Liver (tissue), 9 donors: ENCODE results near the gene RANGAP1. TPM values are rescaled to one million over a fixed set of nuclear protein-coding genes. Genes with fewer than 3 reads are reported as not detected.
A peak's percentile ranks its signal among the peaks of the same experiment; 100 is the strongest.

Experiments used
- DNase-seq: peaks from one replicate; pipeline ENCODE4 v3.0.0-alpha.2; 2017; ENCODE audit warnings: low spot score
- H3K27ac ChIP-seq, 2 donors: one replicate each; pipeline ENCODE4 v1.7.0; 2013; ENCODE audit warnings: inconsistent platforms in 2 of 2, low read length in 2 of 2, control low read depth in 1 of 2, low read depth in 1 of 2, mild to moderate bottlenecking in 1 of 2
- H3K27me3 ChIP-seq, 4 donors: one replicate each; pipeline versions ENCODE4 v1.6.1 to v1.7.0; 2013; ENCODE audit warnings: low read length in 3 of 4, inconsistent platforms in 1 of 4, mild to moderate bottlenecking in 1 of 4, moderate library complexity in 1 of 4; ENCODE audit not compliant: control insufficient read depth in 4 of 4, insufficient read depth in 4 of 4
- H3K36me3 ChIP-seq, 4 donors: one replicate each; pipeline versions ENCODE4 v1.6.1 to v1.7.0; 2013; ENCODE audit warnings: low read length in 3 of 4, mild to moderate bottlenecking in 3 of 4, low read depth in 1 of 4, moderate library complexity in 1 of 4; ENCODE audit not compliant: control insufficient read depth in 4 of 4, insufficient read depth in 3 of 4
- H3K4me1 ChIP-seq, 4 donors: one replicate each; pipeline versions ENCODE4 v1.6.1 to v1.7.0; 2013; ENCODE audit warnings: low read length in 3 of 4, mild to moderate bottlenecking in 3 of 4, moderate library complexity in 1 of 4; ENCODE audit not compliant: control insufficient read depth in 4 of 4, insufficient read depth in 4 of 4
- H3K4me3 ChIP-seq, 3 donors: one replicate each; pipeline versions ENCODE4 v1.6.1 to v1.7.0; 2013; ENCODE audit warnings: low read length in 3 of 3, control low read depth in 1 of 3, low read depth in 1 of 3, mild to moderate bottlenecking in 1 of 3
- H3K9ac ChIP-seq, 2 donors: one replicate each; pipeline ENCODE4 v1.7.0; 2013; ENCODE audit warnings: low read length in 2 of 2, mild to moderate bottlenecking in 2 of 2, moderate library complexity in 2 of 2, control low read depth in 1 of 2, low read depth in 1 of 2
- H3K9me3 ChIP-seq, 4 donors: one replicate each; pipeline versions ENCODE4 v1.6.1 to v1.7.0; 2013; ENCODE audit warnings: low read length in 3 of 4; ENCODE audit not compliant: control insufficient read depth in 4 of 4
- EGR1 ChIP-seq, 2 donors: IDR thresholded peaks; 2 replicates each; pipeline ENCODE4 v1.6.1; 2016 to 2018; ENCODE audit warnings: antibody characterized with exemption in 2 of 2, low read depth in 2 of 2
- FOXA1 ChIP-seq: IDR thresholded peaks from 2 replicates; pipeline ENCODE4 v1.6.1; 2016; ENCODE audit warnings: antibody characterized with exemption
- FOXA2 ChIP-seq: IDR thresholded peaks from 2 replicates; pipeline ENCODE4 v1.6.1; 2016; ENCODE audit warnings: antibody characterized with exemption
- GABPA ChIP-seq, 2 donors: IDR thresholded peaks in 1 of 2; conservative IDR thresholded peaks in 1 of 2; 2 replicates each; pipeline ENCODE4 v1.6.1; 2016; ENCODE audit warnings: antibody characterized with exemption in 2 of 2, mild to moderate bottlenecking in 1 of 2, moderate library complexity in 1 of 2
- HNF4A ChIP-seq, 2 donors: conservative IDR thresholded peaks; 2 replicates each; pipeline ENCODE4 v1.6.1; 2016; ENCODE audit warnings: antibody characterized with exemption in 2 of 2, mild to moderate bottlenecking in 2 of 2
- HNF4G ChIP-seq: IDR thresholded peaks from 2 replicates; pipeline ENCODE4 v1.6.1; 2016; ENCODE audit warnings: antibody characterized with exemption
- JUND ChIP-seq, 2 donors: IDR thresholded peaks; 2 replicates each; pipeline ENCODE4 v1.6.1; 2016; ENCODE audit warnings: antibody characterized with exemption in 2 of 2
- RAD21 ChIP-seq, 2 donors: IDR thresholded peaks; 2 replicates each; pipeline ENCODE4 v1.6.1; 2016; ENCODE audit warnings: antibody characterized with exemption in 2 of 2, mild to moderate bottlenecking in 2 of 2
- RXRA ChIP-seq, 2 donors: IDR thresholded peaks; 2 replicates each; pipeline ENCODE4 v1.6.1; 2017 to 2018; ENCODE audit warnings: antibody characterized with exemption in 2 of 2, mild to moderate bottlenecking in 1 of 2
- SP1 ChIP-seq: IDR thresholded peaks from 2 replicates; pipeline ENCODE4 v1.6.1; 2018; ENCODE audit warnings: antibody characterized with exemption, mild to moderate bottlenecking
- TAF1 ChIP-seq: conservative IDR thresholded peaks from 2 replicates; pipeline ENCODE4 v1.6.1; 2016; ENCODE audit warnings: antibody characterized with exemption, mild to moderate bottlenecking
- YY1 ChIP-seq: IDR thresholded peaks from 2 replicates; pipeline ENCODE4 v1.6.1; 2016; ENCODE audit warnings: antibody characterized with exemption, mild to moderate bottlenecking
- WGBS: extraction: QIAGEN DNeasy Blood & Tissue Kit; methylation state at CpG from one replicate; pipeline ENCODE4 v1.1.7; 2013; 5-methylcytosine and 5-hydroxymethylcytosine counted together
- polyA plus RNA-seq, 2 donors: library from polyadenylated mRNA; stranded (reverse) in 1 of 2; unstranded in 1 of 2; fragments of 200-250 nt in 1 of 2; fragments of >200 nt in 1 of 2; fragmentation: Nextera tagmentation in 1 of 2; extraction: Ambion mirVana in 1 of 2; gene quantifications; one replicate each; pipeline versions ENCODE4 v1.2.1 to v1.2.3, GENCODE V29; 2013 to 2015
- total RNA-seq, 2 donors: library from RNA; depleted of rRNA; stranded (reverse); fragments of >200 nt; gene quantifications; one replicate each; pipeline ENCODE4 v1.2.3, GENCODE V29; 2014
- TF ChIP-seq, protein P1 (sequence below): IDR thresholded peaks from 2 replicates; pipeline ENCODE4 v1.6.1; 2016; ENCODE audit warnings: antibody characterized with exemption
- TF ChIP-seq, protein P2 (sequence below): IDR thresholded peaks from 2 replicates; pipeline ENCODE4 v1.6.1; 2016; ENCODE audit warnings: antibody characterized with exemption
- TF ChIP-seq, protein P3 (sequence below): IDR thresholded peaks from 2 replicates; pipeline ENCODE4 v1.6.1; 2016; ENCODE audit warnings: antibody characterized with exemption
- TF ChIP-seq, protein P4 (sequence below): fragments of 150-350 bp; IDR thresholded peaks from 2 replicates; pipeline ENCODE4 v1.5.1; 2017; ENCODE audit warnings: improper control_type of control experiment, low read depth, low read length; ENCODE audit not compliant: missing input control
- TF ChIP-seq, protein P5 (sequence below): IDR thresholded peaks from 2 replicates; pipeline ENCODE4 v1.6.1; 2016; ENCODE audit warnings: antibody characterized with exemption, mild to moderate bottlenecking
- donor health status: healthy.
- donor health status: healthy.
- donor health status: healthy.
- donor health status: healthy.
- donor health status: healthy.

RANGAP1 gene
- total and polyA plus RNA-seq, 4 donors: 12.0 to 40.3 (median 33.3) TPM

DNA sequence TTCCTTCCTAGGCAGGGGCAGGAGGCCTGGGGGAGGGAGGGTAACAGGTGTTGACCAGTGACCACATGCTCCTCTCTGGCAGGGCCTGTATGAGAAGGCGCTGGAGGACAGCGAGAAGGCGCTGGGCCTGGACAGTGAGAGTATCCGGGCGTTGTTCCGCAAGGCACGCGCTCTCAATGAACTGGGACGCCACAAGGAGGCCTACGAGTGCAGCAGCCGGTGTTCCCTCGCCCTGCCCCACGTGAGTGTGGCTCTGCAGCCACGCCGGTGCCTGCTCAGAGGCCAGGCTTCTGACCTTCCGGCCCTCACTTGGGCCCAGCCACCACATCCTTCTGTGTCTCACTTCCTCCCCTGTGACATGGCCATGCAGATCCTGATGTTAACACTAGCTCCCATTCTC, 41.1 kb upstream of the RANGAP1 start:
- Histone ChIP-seq H3K4me3 (no peak overlapping the region), H3K27me3 (no peaks in the 10 kb centered on the region), H3K27ac (no peak overlapping the region), H3K9ac (no peak overlapping the region), H3K4me1 (no peaks in the 10 kb centered on the region), H3K9me3 (no peaks in the 10 kb centered on the region), H3K36me3 (peaks cover 9 to 71% (median 36%) of the 10 kb centered on the region in 4 donors)
- DNase-seq: no peak
- 70% methylated on average over 16 of the region's 16 CpGs for WGBS
- TF ChIP-seq YY1 (no peak), HNF4G (no peak), RAD21 (IDR thresholded peaks at IDR 0.05) (peak in 1 of 2 donors; percentile 49), GABPA (IDR thresholded peaks at IDR 0.05 in 1 of 2, conservative IDR thresholded peaks at IDR 0.05 in 1 of 2) (no peak), RXRA (IDR thresholded peaks at IDR 0.05) (peak in 1 of 2 donors; percentile 49)
- TF ChIP-seq, protein P1, sequence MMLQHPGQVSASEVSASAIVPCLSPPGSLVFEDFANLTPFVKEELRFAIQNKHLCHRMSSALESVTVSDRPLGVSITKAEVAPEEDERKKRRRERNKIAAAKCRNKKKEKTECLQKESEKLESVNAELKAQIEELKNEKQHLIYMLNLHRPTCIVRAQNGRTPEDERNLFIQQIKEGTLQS: no peak
- TF ChIP-seq, protein P2, sequence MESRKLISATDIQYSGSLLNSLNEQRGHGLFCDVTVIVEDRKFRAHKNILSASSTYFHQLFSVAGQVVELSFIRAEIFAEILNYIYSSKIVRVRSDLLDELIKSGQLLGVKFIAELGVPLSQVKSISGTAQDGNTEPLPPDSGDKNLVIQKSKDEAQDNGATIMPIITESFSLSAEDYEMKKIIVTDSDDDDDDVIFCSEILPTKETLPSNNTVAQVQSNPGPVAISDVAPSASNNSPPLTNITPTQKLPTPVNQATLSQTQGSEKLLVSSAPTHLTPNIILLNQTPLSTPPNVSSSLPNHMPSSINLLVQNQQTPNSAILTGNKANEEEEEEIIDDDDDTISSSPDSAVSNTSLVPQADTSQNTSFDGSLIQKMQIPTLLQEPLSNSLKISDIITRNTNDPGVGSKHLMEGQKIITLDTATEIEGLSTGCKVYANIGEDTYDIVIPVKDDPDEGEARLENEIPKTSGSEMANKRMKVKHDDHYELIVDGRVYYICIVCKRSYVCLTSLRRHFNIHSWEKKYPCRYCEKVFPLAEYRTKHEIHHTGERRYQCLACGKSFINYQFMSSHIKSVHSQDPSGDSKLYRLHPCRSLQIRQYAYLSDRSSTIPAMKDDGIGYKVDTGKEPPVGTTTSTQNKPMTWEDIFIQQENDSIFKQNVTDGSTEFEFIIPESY: no peak
- TF ChIP-seq, protein P3, sequence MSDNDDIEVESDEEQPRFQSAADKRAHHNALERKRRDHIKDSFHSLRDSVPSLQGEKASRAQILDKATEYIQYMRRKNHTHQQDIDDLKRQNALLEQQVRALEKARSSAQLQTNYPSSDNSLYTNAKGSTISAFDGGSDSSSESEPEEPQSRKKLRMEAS: peak; percentile 77
- TF ChIP-seq, protein P4, sequence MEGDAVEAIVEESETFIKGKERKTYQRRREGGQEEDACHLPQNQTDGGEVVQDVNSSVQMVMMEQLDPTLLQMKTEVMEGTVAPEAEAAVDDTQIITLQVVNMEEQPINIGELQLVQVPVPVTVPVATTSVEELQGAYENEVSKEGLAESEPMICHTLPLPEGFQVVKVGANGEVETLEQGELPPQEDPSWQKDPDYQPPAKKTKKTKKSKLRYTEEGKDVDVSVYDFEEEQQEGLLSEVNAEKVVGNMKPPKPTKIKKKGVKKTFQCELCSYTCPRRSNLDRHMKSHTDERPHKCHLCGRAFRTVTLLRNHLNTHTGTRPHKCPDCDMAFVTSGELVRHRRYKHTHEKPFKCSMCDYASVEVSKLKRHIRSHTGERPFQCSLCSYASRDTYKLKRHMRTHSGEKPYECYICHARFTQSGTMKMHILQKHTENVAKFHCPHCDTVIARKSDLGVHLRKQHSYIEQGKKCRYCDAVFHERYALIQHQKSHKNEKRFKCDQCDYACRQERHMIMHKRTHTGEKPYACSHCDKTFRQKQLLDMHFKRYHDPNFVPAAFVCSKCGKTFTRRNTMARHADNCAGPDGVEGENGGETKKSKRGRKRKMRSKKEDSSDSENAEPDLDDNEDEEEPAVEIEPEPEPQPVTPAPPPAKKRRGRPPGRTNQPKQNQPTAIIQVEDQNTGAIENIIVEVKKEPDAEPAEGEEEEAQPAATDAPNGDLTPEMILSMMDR: peak; percentile 15

DNA sequence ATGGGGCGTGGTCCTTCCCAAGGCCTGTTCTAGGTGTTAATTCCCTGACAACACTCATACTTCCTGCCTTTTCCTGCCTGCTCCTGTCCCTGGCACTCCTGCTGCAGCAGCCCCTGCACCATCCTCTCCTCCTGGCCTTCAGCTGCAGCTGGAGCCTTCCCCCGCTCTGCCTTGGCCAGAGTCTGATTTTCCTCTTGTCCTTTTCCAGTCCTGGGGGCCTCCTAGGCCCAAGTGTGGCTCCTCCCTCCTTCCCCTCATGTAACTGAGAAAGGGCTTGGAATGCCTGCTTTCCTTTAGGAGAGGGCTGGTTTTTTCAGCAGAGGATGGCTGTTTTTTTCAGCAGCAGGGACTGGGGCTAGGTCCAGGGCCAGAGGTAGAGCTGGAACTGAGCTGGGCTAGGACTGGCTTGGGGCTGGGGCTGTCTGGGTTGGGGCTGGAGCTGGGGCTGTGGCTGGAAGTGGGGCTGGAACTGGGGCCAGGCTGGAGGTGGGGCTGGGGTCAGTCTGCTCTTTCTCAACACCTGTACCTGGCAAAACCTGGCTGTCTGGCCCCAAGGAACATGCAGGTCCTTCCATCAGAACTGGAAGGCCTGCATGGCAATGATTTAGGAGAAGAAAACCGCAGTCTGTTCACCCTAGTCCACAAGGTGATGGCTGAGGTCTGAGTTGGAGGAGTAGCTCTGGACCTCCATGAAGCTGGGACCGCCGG, 39.0 kb upstream of the RANGAP1 start:
- no peak for DNase-seq
- no peak overlapping the region for H3K27ac ChIP-seq
- no peaks in the 10 kb centered on the region for H3K27me3 ChIP-seq
- H3K36me3 ChIP-seq: peaks cover 4 to 69% (median 31%) of the 10 kb centered on the region in 4 donors
- 97% methylated on average over 5 of the region's 5 CpGs for WGBS
- TF ChIP-seq SP1: no peak
- no peak for TF ChIP-seq FOXA2
- TF ChIP-seq, protein P1: no peak
- TF ChIP-seq HNF4G: no peak
- TF ChIP-seq RXRA (IDR thresholded peaks at IDR 0.05): no peak
- no peak for TF ChIP-seq YY1
- no peak for TF ChIP-seq GABPA (IDR thresholded peaks at IDR 0.05 in 1 of 2, conservative IDR thresholded peaks at IDR 0.05 in 1 of 2)
- TF ChIP-seq FOXA1: no peak
- TF ChIP-seq, protein P4: no peak
- TF ChIP-seq HNF4A (conservative IDR thresholded peaks at IDR 0.05): no peak
- TF ChIP-seq RAD21 (IDR thresholded peaks at IDR 0.05): no peak
- TF ChIP-seq, protein P5, sequence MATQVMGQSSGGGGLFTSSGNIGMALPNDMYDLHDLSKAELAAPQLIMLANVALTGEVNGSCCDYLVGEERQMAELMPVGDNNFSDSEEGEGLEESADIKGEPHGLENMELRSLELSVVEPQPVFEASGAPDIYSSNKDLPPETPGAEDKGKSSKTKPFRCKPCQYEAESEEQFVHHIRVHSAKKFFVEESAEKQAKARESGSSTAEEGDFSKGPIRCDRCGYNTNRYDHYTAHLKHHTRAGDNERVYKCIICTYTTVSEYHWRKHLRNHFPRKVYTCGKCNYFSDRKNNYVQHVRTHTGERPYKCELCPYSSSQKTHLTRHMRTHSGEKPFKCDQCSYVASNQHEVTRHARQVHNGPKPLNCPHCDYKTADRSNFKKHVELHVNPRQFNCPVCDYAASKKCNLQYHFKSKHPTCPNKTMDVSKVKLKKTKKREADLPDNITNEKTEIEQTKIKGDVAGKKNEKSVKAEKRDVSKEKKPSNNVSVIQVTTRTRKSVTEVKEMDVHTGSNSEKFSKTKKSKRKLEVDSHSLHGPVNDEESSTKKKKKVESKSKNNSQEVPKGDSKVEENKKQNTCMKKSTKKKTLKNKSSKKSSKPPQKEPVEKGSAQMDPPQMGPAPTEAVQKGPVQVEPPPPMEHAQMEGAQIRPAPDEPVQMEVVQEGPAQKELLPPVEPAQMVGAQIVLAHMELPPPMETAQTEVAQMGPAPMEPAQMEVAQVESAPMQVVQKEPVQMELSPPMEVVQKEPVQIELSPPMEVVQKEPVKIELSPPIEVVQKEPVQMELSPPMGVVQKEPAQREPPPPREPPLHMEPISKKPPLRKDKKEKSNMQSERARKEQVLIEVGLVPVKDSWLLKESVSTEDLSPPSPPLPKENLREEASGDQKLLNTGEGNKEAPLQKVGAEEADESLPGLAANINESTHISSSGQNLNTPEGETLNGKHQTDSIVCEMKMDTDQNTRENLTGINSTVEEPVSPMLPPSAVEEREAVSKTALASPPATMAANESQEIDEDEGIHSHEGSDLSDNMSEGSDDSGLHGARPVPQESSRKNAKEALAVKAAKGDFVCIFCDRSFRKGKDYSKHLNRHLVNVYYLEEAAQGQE: no peak
- TF ChIP-seq JUND (IDR thresholded peaks at IDR 0.05): no peak
- TF ChIP-seq EGR1 (IDR thresholded peaks at IDR 0.05; ENCODE audit: low read depth in 2 of 2): no peak
- no peak for TF ChIP-seq TAF1
- TF ChIP-seq, protein P2: no peak
- H3K9ac ChIP-seq: no peak overlapping the region
- H3K9me3 ChIP-seq: no peaks in the 10 kb centered on the region
- H3K4me3 ChIP-seq: no peak overlapping the region
- H3K4me1 ChIP-seq: no peaks in the 10 kb centered on the region
